Lung microvascular endothelial cell (primary cell): Measurements from ENCODE around the gene DST. TPM values are rescaled to one million over a fixed set of nuclear protein-coding genes. Genes with fewer than 3 reads are reported as not detected.
"Not testable (repeated sequence)": the region's sequence is repeated elsewhere in the genome, so short reads cannot be mapped to it uniquely, and the experiment has no call there.

Source experiments
- DNase-seq, 2 donors: peaks; one replicate each; pipeline versions ENCODE4 v3.0.0 to v3.0.0-alpha.2; 2010; ENCODE audit warnings: low read depth in 2 of 2
- total RNA-seq: library from RNA; depleted of rRNA; stranded (reverse); fragments of >200 nt; gene quantifications from 2 replicates; pipeline ENCODE4 v1.2.1, GENCODE V29; 2014

DST gene
- total RNA-seq, 1 donor from 2014 or later, result 176 TPM

DNA sequence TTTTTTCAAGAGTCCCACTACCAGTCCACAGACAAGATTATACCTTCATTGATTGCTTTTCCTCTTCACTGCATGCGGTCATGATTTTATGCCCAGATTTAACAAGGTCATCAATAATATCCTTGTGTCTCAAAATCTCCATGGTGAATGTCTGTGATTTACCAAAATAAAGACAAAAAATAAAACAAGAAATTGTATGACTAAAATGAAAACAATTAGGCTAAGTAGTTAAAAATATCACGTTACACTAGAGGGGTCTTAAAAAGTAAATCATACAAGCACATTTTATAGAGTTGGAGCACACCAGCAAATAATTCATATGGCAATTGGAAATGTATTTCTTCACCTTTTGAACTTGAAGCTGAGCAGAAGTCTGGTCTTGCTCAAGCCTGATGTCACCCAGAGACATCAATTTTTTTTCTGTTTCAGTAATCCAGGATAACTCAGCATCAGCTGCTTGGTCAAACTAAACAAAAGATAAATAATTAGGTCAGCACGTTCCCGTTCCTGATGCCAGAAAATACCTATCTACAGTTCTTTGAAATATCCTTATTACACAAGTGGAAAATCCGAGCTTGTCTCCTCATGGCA is 125.4 kb downstream of the DST start:
- DNase-seq, result no peak

DNA sequence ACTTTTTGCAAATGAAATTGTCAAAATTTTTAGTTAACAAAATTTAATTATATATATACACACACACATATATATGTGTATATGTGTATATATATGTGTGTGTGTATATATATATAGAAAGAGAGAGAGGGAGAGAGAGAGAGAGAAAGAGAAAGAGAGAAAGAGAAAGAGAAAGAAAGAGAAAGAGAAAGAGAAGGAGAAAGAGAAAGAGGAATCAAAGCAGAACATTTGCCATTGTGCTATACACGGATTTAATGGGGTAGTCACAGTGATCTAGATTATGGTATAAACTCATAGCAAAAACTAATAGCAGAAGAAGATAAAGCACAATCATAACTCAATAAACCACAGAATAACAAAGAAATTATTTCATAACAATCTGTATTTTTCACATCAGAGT is 126.7 kb downstream of the DST start:
- no peak for DNase-seq

- DNase-seq, result no peak
These were observed 127.4 kb downstream of the DST start for GRCh38 chr6:56515081-56515905.

DNA sequence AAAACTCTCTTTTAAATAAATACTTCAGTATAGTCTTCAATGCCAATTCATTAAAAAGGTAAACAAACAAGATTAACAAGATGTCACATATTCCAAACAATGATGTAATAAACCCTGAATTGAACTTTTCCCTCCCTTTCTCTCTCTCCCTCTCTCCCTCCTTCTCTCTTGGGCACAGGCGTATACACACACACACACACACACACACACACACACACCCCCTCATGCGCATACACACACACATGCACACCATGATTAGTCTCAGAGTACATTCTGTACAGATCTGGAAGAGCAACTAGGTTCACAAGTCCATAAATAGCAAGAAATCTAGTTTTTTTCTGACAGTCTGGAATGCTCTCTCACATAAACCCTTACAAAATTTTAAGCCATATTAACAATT is 128.3 kb downstream of the DST start:
- no peak for DNase-seq

- no peak for DNase-seq
These were observed 129.1 kb downstream of the DST start for GRCh38 chr6:56513631-56514030.

DNA sequence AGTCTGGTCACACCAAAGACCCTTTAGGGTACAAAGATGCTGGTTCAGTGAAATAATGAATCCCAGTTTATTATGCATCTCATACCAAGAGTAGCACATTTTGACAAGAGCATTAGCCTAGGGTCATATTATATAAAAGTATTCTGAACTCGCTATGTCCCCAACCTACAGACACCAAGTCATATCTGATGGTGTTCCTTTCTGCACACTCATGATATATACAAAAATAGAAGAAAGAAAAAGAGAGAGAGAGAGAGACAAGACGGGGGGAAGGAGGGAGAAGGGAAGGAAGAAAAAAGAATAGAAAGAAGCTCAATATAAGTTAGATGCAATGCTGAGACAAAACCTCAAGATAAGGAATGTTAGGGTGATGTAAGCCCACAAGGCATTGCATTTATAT is 131.1 kb downstream of the DST start:
- no peak for DNase-seq

- peak in 1 of 2 donors; percentile 79 for DNase-seq
These were observed 131.6 kb downstream of the DST start for GRCh38 chr6:56510984-56511531.

DNA sequence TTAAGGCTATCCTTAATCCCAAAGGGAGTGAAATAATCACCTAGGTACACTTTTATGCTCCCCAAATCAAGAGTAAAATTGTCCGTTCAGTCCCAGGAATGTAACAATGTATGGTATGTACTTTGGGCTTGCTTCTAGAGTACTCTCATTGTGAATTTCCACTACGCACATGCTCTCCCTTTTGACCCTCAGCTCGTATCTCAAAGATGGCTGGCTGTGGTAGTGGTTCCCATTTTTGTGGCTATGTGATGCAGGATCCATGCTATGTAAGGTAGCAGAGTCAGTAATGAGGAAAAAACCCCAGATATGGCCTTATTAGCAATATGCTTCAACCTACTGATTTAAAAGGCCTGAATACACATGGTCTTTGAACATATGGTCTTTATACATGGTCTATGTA is 133.7 kb downstream of the DST start:
- DNase-seq, result no peak

GRCh38 chr6:56507517-56507916 is 135.2 kb downstream of the DST start:
- DNase-seq, result no peak

- DNase-seq, result no peak
These were observed 137.0 kb downstream of the DST start for GRCh38 chr6:56505512-56506260.

GRCh38 chr6:56501993-56502392 is 140.7 kb downstream of the DST start:
- DNase-seq, result no peak

GRCh38 chr6:56499095-56499494 is 143.6 kb downstream of the DST start:
- no peak for DNase-seq

DNA sequence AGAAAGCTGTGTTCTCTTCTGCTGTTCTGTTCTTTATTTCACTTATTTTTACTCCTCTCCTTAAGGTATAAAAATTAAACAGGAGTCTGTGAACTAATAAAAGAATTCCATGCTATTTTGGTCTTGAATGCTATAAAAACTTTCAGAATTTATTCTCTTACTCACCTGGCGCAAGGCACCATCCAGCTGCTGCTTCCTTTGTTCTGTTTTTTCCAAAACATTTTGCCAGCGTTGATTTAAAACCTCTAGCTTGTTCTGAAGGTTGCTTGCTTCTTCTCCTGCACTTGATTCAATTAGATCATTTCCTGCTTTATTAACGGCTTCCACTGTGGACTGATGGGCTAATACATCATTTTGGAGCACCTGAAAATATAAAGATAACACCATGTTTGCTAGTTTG is 145.0 kb downstream of the DST start:
- DNase-seq, result peak in 1 of 2 donors; percentile 16

GRCh38 chr6:56497240-56497639 is 145.4 kb downstream of the DST start:
- no peak for DNase-seq

GRCh38 chr6:56496650-56497049 is 146.0 kb downstream of the DST start:
- DNase-seq, result not testable (repeated sequence)

- DNase-seq, result no peak
These were observed 147.0 kb downstream of the DST start for GRCh38 chr6:56495654-56496053.

- DNase-seq, result peak; percentile 66 to 69
These were observed 150.9 kb downstream of the DST start for GRCh38 chr6:56491606-56492328.

DNA sequence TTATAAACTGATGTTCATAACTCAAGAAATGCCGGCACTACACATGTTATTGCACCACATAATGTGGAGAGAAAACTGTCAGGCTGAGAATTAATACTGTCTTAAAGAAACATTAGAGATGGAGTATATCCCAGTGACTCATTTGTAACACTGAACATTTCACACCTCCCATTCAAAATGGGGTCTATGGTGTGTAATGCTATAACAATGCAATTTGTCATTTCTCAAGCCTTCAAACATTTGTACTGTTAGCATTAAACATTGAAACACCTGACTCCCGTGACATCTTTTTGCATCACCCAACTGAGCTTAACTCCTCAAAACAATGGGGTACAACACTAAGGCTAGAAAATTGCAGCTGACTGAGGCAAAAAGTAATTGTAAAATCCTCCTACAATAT is 151.7 kb downstream of the DST start:
- DNase-seq, result peak in 1 of 2 donors; percentile 73

DNA sequence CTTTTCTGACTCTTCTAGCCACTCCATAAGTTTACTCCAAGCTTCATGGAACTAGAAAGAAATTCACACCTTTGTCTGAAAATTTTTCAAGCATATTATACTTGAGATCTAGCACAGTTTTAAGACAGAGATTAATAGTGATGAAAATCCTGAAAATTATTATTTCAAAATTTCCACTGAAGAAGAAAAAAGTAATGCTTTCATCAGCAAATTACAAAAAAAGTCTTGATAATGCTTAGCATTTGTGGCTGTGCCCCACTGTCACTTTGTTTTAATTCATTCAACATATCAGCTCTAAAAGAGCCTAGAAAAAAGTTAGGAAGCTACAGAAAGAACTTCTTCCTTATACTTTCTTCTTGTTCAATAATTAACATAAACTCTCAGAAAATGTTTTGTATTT is 153.1 kb downstream of the DST start:
- DNase-seq, result no peak

- DNase-seq, result peak in 1 of 2 donors; percentile 99
These were observed 154.4 kb downstream of the DST start for GRCh38 chr6:56488281-56488680.

DNA sequence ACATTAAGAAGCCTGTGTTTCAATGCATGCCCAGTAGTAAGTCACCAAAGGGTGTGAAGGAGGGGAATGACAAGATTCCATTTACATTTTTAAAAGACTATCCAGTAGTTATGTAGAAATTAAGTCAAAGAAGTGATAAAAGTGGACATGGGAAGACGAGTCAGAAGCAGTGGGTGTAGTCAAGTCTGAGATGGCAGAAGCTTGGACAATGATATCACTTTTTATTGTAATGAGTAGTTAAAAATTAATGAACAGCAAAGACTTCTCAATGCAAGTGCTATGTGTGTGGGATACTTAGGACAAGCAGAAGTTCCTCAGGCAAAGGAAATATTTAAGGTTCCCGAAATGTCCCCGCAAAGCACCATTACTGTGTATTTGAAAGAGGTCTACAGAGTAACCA is 156.0 kb downstream of the DST start:
- DNase-seq, result no peak
